ENCODE data around the gene E2F6.
"Not testable (repeated sequence)": the region's sequence is repeated elsewhere in the genome, so short reads cannot be mapped to it uniquely, and the experiment has no call there.

Gene E2F6

DNA sequence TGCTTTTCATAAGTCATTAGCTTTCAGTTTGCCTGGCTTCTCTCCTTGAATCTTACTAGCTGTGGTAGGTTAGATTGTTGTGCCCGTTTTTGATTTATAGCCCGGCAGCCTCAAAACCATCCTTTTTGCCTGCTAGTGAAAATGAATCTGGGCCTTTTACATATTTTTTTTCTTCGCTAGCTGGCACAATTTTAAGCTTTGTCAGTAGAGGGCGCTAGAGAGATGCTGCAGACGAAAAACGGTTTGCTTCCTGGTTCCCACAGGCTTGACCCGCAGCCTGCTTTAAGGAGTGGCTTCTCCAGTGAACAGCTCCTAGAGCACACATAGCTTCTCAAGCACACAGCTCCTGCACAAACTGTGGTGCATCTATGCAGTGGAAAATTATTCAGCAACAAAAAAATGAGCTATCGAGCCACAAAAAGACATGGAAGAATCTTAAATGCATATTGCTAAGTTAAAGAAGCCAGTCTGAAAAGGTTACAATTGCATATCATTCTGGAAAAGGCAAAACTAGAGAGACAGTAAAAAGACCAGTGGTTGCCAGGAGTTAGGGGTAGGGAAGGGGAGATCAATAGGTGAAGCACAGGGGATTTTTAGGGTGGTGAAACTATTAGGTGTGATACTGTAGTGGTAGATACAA lies 47.9 kb downstream of the E2F6 start:
- DNase-seq (ENCODE audit: low read depth, low spot score): no peak
- H3K27ac ChIP-seq: no peak overlapping the region

DNA sequence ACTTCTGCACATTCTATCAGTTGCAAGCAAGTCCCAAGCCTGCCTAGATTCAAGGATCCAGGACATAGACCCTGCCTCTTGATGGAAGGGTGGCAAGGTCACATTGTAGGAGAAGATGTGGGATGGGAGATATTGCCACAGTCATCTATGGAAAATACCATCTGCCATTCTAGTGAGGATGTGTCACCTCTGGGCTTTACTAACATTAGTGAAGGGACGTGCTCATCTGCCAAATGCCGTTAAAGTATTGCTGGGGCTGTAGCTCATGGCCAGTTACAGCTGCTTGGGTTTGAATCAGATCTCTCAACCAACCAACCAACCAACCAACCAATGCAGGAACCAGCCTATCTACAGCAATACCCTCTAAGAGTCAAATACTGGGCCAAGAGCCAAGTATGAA lies 49.0 kb downstream of the E2F6 start:
- no peak overlapping the region for H3K27ac ChIP-seq
- no peak for DNase-seq (ENCODE audit: low read depth, low spot score)

DNA sequence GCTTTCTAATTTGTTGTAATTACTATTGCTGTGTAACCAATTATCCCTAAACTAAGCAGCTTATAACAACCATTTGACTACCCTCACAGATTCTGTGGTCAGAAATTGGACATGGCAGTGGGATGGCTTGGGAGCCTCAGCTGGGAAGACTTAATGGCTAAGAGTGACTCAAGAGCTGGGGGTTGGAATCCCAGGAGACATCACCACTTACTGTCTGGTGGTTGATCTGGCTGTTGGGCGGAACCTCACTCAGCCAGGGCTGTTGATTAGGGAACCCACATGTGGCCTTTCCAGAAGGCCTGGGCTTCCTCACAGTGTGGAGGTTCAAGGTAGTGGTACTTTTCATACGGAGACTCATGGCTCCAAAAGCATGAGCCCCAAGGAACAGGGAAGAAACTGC lies 49.8 kb downstream of the E2F6 start:
- no peak for DNase-seq (ENCODE audit: low read depth, low spot score)
- H3K27ac ChIP-seq: no peak overlapping the region

DNA sequence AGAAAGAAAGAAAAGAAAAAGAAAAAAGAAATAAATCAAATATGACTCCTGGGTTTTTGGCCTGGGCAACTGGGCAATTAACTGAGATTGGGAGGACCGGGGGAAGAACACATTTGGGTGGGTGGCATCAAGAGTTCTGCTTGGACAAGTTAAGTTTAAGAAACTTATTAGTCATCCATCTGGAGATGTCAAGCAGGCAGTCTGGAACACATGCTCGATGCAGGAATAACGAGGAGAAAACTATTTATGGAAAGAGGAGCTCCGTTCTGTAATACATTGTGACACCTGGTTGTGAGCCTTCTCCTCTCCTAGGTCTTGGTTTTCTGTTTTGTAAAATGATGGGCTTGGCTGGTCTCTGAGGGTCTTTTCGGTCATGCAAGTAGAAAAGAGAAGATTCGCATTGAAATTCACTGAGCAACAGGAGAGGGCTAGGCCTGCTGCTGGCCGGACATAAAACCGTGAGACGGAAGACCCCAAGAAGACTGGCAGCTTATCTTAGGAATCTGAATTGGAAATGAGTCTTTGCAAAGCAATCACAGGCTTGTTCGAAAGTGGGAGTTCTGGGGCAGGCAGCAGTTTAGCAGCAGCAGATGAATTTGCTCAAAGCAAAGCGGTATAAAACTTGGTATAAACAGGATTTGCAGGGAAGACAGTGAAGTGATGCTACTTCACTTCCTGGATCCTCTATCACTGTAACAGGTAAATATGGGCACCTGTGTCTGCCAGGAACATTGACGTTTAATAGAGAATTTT lies 51.4 kb downstream of the E2F6 start:
- no peak overlapping the region for H3K27ac ChIP-seq
- DNase-seq (ENCODE audit: low read depth, low spot score): no peak

DNA sequence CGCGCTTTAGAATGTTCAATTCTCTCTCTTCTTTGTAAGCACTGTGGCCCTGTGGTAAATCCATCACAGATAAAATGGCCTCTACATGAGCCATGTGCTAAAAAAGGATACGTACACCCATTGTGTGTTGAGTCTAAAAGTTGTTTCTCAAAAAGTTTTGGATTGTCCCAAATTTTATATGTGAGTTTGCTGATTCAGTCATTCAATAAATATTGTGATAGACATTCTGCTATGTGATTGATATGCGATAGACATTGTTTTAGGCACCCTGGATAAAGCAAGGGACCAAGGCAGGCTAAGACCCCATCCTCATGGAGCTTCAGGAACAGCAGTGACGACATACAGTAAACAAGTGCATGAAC lies 53.5 kb downstream of the E2F6 start:
- no peak for DNase-seq (ENCODE audit: low read depth, low spot score)
- H3K27ac ChIP-seq: no peak overlapping the region

DNA sequence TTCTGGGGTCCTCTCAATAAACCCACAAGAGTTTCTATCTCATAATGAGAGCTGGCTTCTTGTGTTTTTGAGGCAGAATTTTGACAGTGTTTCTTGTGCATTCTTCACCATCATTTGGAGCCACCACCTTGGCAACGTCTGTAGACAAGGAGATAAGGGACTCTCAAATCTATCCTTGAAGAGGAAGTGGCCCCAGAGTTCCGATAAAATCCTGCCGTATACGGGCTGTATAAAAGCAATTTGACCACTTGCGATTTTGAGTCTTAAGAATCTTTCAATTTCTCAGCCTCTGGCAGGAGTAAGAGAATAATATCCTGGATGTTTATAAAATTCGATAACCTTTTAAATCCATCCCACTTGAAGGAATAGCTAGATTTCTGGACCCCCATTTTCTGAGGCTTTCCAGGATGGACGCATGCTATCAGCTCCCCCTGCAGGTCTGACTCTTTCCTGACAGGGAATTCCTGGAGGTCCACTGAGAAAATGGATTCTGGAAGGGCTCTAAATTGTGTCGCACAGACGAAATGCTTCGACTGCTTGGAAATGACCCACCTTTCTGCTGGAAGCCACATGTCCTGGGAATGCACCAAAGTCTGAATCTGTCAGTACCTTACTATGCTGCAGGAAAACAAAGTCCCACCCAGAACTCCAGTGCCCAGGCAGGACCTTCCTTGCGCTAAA lies 54.1 kb downstream of the E2F6 start:
- no peak overlapping the region for H3K27ac ChIP-seq
- no peak for DNase-seq (ENCODE audit: low read depth, low spot score)

DNA sequence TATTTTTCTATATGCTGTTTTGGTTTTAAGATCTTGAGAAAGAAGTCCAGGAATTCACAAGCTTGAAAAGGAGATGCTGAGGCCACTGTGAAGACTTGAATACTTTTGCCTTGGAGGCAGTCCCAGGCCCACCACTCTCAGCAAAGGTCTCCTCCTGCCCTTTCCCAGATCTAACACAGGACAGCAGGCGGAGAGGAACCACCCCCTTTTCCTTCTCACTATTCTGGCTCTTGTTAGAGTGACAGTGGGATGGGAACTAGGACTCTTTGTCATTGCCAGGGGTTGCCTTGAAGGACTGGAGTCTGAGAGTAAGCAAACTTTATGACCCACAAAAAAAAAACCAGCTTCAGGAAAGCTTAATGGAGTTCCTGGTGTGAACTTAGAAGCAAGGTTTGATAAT lies 54.7 kb downstream of the E2F6 start:
- no peak for DNase-seq (ENCODE audit: low read depth, low spot score)
- H3K27ac ChIP-seq: no peak overlapping the region

DNA sequence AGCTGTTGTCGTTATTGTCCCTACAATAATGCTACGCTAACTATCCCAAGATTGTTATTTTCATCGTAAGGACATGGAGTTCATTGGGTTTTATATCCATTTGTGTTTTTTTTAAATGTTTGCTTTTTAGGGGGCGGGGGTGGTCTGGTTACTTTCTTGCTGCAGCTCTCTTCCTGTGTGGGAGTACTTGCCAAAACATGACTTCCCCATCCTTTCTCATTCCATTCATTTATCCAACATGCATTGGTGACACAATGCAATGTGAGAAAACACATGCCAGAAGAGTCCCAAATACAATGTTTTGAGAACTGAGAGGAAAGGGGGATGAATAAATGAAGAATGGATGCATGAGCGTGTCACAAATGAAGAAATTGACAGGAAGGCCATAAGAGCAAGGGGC lies 55.9 kb downstream of the E2F6 start:
- H3K27ac ChIP-seq: no peak overlapping the region
- DNase-seq (ENCODE audit: low read depth, low spot score): no peak

DNA sequence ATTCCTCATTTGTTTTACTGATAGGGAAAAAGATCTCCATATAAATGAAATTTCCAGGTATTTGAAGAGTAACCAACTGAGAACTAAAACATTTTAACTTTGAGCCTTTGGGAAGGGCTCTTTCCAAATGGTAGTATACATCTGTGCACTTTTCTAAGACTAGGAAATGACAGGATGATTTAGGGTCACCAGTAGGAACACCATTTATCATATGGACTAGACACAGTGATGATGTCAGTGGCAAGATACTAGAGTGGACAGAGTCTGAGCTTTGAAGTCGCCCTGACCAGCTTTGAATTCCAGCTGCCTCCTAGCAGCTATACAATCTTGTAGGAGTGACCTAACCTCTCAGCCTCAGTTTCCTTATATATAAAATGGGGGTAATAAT lies 56.4 kb downstream of the E2F6 start:
- H3K27ac ChIP-seq: no peak overlapping the region
- DNase-seq (ENCODE audit: low read depth, low spot score): no peak

DNA sequence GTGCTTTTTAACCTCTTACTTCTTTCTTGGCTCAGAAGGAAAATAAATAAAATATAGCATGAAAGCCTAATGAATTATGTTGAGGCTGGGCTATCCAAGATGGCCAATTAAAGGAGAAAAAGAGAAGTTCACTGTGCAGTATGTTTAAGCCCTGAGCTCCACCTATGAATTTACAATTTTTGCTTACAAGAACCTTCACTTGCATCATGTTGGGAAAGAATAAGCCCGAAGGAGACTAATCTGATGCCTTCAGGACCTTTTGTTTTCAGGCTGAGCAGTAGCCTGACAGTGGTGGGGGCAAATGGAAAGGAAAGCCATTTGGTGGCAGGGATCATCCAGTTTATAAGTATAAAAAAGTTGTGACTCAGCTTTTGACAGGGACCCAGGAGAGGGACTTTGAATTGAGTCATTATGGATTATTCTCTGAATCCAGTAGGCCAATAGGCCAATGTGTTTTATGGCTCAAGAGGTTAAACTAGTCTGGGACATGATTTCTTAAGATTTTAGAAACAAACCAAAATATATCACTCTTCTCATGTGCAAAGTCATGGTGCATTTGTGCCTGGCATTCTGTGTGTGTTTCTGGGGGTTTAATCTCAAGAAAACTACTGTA lies 56.9 kb downstream of the E2F6 start:
- no peak overlapping the region for H3K27ac ChIP-seq
- DNase-seq (ENCODE audit: low read depth, low spot score): no peak

DNA sequence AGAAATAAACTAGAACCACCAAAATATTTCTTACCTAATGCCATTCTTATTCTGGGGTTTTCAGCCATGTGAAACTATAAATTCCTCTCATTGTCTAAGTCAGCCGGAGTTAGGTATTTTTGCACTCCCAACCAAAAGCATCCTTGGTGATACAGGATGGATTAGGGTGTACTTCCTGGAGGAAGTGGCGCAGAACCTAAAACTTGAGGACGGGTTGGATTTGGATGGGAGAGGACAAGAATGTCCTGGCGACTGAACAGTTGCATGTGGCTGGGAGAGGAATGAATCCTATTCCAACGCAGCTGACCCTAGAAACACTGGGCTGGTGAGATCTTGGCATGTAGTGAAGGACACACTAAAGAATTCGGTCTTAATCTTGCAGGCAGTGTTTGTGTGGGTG lies 58.5 kb downstream of the E2F6 start:
- no peak overlapping the region for H3K27ac ChIP-seq

DNA sequence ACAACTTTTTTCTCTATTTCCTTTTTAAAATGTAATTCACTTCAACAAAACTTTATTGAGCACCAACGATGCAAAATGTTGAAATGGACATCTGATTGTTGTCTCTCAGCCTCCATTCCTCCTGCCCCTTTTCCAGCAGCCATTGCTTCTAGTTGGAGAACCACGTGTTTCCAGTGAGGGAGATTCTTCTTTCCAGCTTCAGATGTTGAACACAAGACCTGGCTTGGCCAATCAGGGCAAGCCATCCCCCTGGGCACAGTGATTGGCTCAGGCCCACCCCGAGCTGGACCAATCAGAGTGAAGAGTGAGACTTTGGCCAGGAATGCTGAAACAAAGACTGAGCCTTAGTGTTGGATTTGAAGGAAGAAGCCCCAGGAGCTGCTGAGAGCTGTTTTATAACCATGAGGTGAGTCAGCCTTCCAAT lies 59.0 kb downstream of the E2F6 start:
- peak; percentile 31 for DNase-seq (ENCODE audit: low read depth, low spot score)
- H3K27ac ChIP-seq: no peak overlapping the region

More for the DNA sequence above, 58.5 kb downstream of the E2F6 start:
- no peak for DNase-seq (ENCODE audit: low read depth, low spot score)

DNA sequence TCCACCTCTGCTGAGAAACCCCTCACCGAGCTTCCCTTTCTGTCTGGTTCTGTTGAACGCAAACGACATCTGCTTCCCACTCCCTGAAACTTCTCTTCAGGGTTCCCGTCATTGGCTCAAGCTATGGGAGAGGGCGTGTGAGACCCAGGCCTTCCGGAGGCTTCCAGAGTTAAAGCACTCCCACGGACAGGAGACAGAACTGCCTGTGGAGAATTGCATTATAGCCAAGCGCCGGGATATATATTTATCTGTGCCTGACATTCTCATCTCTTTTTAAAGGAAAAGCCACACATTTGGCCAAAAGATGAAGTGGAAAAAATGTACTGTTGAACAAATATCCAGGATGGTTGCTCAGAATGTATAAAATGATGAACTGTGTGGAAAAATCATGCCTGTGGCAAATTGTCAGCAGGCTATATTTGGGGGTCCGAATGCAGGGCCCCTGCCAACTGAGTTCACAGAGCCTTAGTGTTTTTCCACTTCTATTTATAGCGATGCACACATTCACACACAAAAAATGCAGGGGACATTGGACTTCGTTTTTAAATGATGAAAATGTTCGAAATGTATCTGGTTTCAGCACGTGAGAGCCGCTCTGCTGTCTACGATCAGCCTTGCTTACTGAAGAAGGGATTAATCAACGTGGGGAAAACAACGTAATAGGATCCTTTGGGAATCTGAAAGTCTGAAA lies 59.5 kb downstream of the E2F6 start:
- DNase-seq (ENCODE audit: low read depth, low spot score): no peak
- H3K27ac ChIP-seq: no peak overlapping the region

DNA sequence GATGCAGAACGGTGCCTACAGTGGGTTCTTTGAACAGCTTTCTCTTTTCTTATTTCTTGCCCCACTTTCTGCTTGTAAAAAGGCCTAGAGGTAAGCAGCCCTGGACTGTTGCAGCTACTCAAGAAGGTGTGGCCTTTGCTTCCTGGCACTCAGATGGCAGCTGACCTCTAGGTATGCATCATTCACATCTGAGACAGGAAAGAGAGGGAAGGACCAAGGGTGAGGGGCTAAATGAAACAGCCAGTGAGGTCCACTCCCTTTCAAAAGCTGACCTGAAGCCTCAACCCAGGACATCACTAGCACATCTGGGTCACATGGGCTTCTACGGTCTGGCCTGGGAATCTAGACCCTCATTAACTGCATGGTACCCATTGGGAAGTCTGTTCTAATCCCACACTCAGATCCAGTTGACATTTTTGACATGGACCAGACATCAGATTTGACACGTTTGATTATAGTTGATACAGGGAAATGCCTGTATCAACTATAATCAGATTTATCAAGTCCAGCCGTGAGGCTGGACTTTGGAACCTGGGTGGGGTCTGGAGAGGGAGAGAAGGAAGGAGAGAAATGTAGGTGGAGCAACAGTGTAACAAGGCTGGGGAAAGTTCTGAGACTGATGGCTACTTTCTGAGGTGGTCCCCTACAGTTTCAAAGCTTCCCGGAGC lies 60.2 kb downstream of the E2F6 start:
- DNase-seq (ENCODE audit: low read depth, low spot score): no peak
- H3K27ac ChIP-seq: no peak overlapping the region

DNA sequence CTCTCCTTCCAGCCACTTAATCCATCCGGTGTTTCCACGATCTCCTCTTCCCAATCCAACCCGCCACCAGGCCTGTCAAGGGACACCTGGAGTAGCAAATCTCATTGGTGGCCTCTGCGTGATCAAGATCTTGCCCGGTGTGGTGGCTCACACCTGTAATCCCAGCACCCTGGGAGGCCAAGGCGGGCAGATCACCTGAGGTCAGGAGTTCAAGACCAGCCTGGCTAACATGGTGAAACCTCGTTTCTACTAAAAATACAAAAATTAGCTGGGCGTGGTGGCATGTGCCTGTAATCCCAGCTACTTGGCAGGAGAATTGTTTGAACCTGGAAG lies 60.9 kb downstream of the E2F6 start:
- DNase-seq (ENCODE audit: low read depth, low spot score); H3K27ac ChIP-seq: not testable (repeated sequence)

DNA sequence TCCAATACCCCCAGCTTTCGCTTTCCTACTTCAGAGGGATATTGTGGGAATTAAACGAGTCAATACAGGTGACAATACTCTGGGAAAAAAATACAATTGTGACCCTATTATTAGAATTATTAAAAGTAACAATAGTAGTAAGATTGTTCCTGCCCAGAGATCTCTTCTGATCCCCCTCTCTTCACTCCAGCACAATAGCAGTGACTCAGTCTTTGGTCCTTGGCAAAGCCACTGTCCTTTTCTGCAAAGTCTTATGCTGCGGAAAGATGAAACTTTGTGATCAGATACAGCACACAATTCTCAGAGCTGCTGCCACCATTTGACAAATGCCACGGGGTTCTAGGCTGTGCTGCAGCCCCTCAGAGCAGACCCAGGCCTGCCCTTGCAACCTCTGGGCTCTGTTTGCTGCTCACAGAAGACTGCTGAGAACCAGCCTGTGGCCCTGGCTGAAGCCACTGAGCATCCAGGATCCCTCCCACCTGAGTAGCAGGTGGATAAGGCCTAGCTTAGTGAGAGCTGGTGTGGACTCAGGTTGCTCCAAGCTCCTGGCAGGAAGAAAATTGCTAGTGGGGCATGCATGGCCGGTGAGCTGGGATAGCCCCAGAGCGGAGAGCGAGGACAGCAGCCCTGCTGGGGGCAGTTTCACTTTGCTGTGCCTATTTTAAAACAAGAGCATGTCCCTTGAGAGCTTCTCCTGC lies 61.4 kb downstream of the E2F6 start:
- no peak for DNase-seq (ENCODE audit: low read depth, low spot score)
- H3K27ac ChIP-seq: no peak overlapping the region

DNA sequence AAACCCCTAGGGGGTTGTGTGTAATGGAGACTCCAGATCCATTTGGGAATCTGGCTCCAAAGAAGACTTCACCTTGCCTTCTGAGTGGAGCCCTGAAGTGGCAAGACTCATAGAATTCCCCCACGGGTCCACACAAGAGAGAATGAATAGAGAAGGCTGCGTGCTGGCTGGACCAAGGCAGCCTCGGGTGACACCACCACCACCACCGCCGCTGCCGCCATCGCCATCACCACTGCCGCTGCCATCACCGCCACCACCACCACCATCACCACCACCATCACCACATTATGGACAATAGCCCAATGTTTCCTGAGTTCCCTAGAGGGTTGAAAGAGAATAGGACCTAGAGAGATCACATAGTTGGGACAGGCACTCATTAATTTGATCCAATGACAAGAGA lies 63.5 kb downstream of the E2F6 start:
- no peak overlapping the region for H3K27ac ChIP-seq
- DNase-seq (ENCODE audit: low read depth, low spot score): no peak

DNA sequence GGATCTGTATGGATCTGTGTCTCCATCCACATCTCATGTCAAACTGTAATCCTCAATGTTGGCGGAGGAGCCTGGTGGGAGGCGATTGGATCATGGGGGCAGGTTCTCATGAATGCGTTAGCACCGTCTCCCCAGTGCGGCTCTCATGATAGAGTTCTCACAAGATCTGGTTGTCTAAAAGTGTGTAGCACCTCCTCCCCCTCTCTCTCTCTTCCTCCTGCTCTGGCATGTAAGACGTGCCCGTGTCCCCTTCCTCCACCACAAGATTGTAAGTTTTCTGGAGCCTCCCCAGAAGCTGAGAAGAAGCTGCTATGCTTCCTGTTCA lies 66.6 kb downstream of the E2F6 start:
- no peak for DNase-seq (ENCODE audit: low read depth, low spot score)

DNA sequence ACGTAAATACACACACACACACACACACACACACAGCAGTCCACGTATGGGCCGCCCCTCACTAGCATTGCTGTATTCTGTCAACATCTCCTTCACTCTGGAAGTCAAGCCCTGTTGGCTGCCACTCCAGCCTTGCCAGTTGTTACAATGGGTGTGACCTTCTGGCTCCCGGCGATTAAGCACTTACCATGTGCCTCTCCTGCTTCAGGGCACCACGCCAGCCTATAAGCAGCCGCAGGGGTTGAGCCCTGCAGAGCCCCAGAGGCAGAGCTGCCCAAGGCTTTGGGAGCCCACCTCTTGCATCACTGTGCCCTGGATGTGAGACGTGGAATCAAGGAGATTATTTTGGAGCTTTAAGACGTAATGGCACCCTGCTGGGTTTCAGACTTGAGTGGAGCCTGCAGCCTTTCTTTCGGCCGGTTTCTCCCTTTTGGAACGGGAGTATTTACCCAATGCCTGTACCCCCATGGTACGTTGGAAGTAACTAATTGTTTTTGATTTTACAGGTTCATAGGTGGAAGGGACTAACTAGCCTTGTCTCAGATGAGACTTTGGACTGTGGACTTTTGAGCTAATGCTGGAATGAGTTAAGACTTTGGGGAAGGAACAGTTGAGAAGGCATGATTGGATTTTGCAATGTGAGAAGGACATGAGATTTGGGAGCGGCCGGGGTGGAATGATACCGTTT lies 67.1 kb downstream of the E2F6 start:
- DNase-seq (ENCODE audit: low read depth, low spot score): no peak
- no peak overlapping the region for H3K27ac ChIP-seq

More for the DNA sequence above, 66.6 kb downstream of the E2F6 start:
- H3K27ac ChIP-seq: no peak overlapping the region
